Naive thymus-derived CD8-positive, alpha-beta T cell (primary cell): ENCODE results near the gene ITPK1. TPM values are rescaled to one million over a fixed set of nuclear protein-coding genes. Genes with fewer than 3 reads are reported as not detected.
A peak's percentile ranks its signal among the peaks of the same experiment; 100 is the strongest.

Source experiments
- ATAC-seq, 2 donors: fragments of 150-1000 bp; cut with Tn5 transposase in 1 of 2; sonication (Bioruptor Pico), chemical (Tn5 transposase) in 1 of 2; 1 replicate in 1 of 2; 2 replicates in 1 of 2; pipeline ENCODE4 v1.10.0; 2021; ENCODE audit warnings: mild to moderate bottlenecking in 2 of 2, moderate library complexity in 2 of 2
- POLR2A ChIA-PET: fragments of 350-600 bp; sonication (Branson Sonifier 250); formaldehyde crosslinking; loops from one replicate; lab custom pipeline; 2021; ENCODE audit warnings: antibody characterized with exemption; lab: Charles Lee
- DNase-seq, 10 donors: peaks; one replicate each; pipeline versions ENCODE4 v3.0.0 to v3.0.0-alpha.2; 2020 to 2022
- H3K27ac Mint-ChIP-seq, 10 donors: one replicate each; pipeline ENCODE4 v1.8.0; 2020 to 2022; ENCODE audit warnings: mild to moderate bottlenecking in 10 of 10, mixed read lengths in 10 of 10, moderate library complexity in 4 of 10, inconsistent platforms in 1 of 10
- H3K27me3 Mint-ChIP-seq, 5 donors: one replicate each; pipeline ENCODE4 v1.8.0; 2021 to 2022; ENCODE audit warnings: mixed read lengths in 5 of 5
- H3K36me3 Mint-ChIP-seq, 3 donors: one replicate each; pipeline ENCODE4 v1.8.0; 2020 to 2022; ENCODE audit warnings: mixed read lengths in 3 of 3, mild to moderate bottlenecking in 2 of 3, inconsistent platforms in 1 of 3
- H3K4me1 Mint-ChIP-seq, 4 donors: one replicate each; pipeline ENCODE4 v1.8.0; 2021 to 2022; ENCODE audit warnings: mixed read lengths in 4 of 4
- H3K4me3 Mint-ChIP-seq, 10 donors: one replicate each; pipeline ENCODE4 v1.8.0; 2020 to 2022; ENCODE audit warnings: mild to moderate bottlenecking in 10 of 10, mixed read lengths in 10 of 10, moderate library complexity in 6 of 10, inconsistent platforms in 1 of 10
- H3K9me3 Mint-ChIP-seq, 9 donors: one replicate each; pipeline ENCODE4 v1.8.0; 2020 to 2022; ENCODE audit warnings: mixed read lengths in 9 of 9, mild to moderate bottlenecking in 3 of 9, inconsistent platforms in 1 of 9, moderate library complexity in 1 of 9
- polyA plus RNA-seq, 3 donors: library from polyadenylated mRNA; unstranded; fragments of 300-500 nt; fragmentation: Illumina TruSeq; gene quantifications; one replicate each; pipeline ENCODE4 v1.2.3, GENCODE V29; 2021
- total RNA-seq, 8 experiments: library from RNA in 2 of 8; stranded (reverse) in 2 of 8; gene quantifications; one replicate each; pipeline ENCODE4 v1.2.3 and lab custom pipeline; 2021 to 2026

Gene ITPK1
- total and polyA plus RNA-seq, 5 experiments from 2014 or later = 25.3 to 41.1 (median 33.1) TPM

- H3K27me3 Mint-ChIP-seq = no peaks in the 10 kb centered on the region
- H3K9me3 Mint-ChIP-seq = no peaks in the 10 kb centered on the region
- ATAC-seq = no peak
- H3K4me3 Mint-ChIP-seq = no peak overlapping the region
- DNase-seq = no peak
- H3K36me3 Mint-ChIP-seq = peaks cover 0 to 7% (median 3%) of the 10 kb centered on the region in 3 donors
- H3K4me1 Mint-ChIP-seq = peaks cover 29 to 67% (median 50%) of the 10 kb centered on the region in 4 donors
- POLR2A ChIA-PET = no interaction called here
- H3K27ac Mint-ChIP-seq = peak overlapping the region in 8 of 10 donors; percentile 49 to 94 (median 74)
These were observed 89.4 kb downstream of the ITPK1 start for GRCh38 chr14:93026339-93026738.

GRCh38 chr14:93025055-93025454 is 90.7 kb downstream of the ITPK1 start:
- Mint-ChIP-seq H3K9me3 (no peaks in the 10 kb centered on the region), H3K4me1 (peaks cover 31 to 70% (median 54%) of the 10 kb centered on the region in 4 donors), H3K27me3 (no peaks in the 10 kb centered on the region), H3K4me3 (peak overlapping the region in 8 of 10 donors; percentile 30 to 74 (median 60)), H3K27ac (peak overlapping the region; percentile 57 to 96 (median 92)), H3K36me3 (peaks cover 0 to 4% (median 0%) of the 10 kb centered on the region in 3 donors)
- DNase-seq (peak in 9 of 10 donors; percentile 24 to 71 (median 46)), ATAC-seq (peak; percentile 98 to 99)
- POLR2A ChIA-PET = interaction anchor here (1.4 kb wide), 1 partner anchor 9 kb away, joined by 4 read pairs; no protein-coding TSS in a partner anchor

GRCh38 chr14:93024493-93024892 is 91.2 kb downstream of the ITPK1 start:
- H3K36me3 Mint-ChIP-seq = peaks cover 0 to 4% (median 0%) of the 10 kb centered on the region in 3 donors
- H3K4me1 Mint-ChIP-seq = peaks cover 32 to 68% (median 54%) of the 10 kb centered on the region in 4 donors
- H3K27ac Mint-ChIP-seq = peak overlapping the region; percentile 57 to 96 (median 92)
- no peaks in the 10 kb centered on the region for H3K9me3 Mint-ChIP-seq
- DNase-seq (no peak), ATAC-seq (no peak)
- POLR2A ChIA-PET = interaction anchor here (1.4 kb wide), 1 partner anchor 9 kb away, joined by 4 read pairs; no protein-coding TSS in a partner anchor
- no peaks in the 10 kb centered on the region for H3K27me3 Mint-ChIP-seq
- H3K4me3 Mint-ChIP-seq = peak overlapping the region in 7 of 10 donors; percentile 14 to 74 (median 37)

GRCh38 chr14:93023802-93024434 is 91.8 kb downstream of the ITPK1 start:
- no peaks in the 10 kb centered on the region for H3K27me3 Mint-ChIP-seq
- peak overlapping the region in 3 of 10 donors; percentile 14 to 55 (median 30) for H3K4me3 Mint-ChIP-seq
- H3K27ac Mint-ChIP-seq = peak overlapping the region; percentile 57 to 96 (median 92)
- peaks cover 0 to 4% (median 0%) of the 10 kb centered on the region in 3 donors for H3K36me3 Mint-ChIP-seq
- DNase-seq = no peak
- no peaks in the 10 kb centered on the region for H3K9me3 Mint-ChIP-seq
- POLR2A ChIA-PET = interaction anchor here (1.4 kb wide), 1 partner anchor 10 kb away, joined by 4 read pairs; no protein-coding TSS in a partner anchor
- peaks cover 33 to 68% (median 54%) of the 10 kb centered on the region in 4 donors for H3K4me1 Mint-ChIP-seq
- ATAC-seq = no peak

- H3K36me3 Mint-ChIP-seq = peaks cover 0 to 4% (median 0%) of the 10 kb centered on the region in 3 donors
- DNase-seq = no peak
- H3K9me3 Mint-ChIP-seq = no peaks in the 10 kb centered on the region
These were observed 92.7 kb downstream of the ITPK1 start for GRCh38 chr14:93023039-93023438.

GRCh38 chr14:93019970-93020369 is 95.8 kb downstream of the ITPK1 start:
- ATAC-seq (no peak), DNase-seq (no peak)
- POLR2A ChIA-PET = interaction anchor here (0.6 kb wide), 1 partner anchor 19 kb away, joined by 4 read pairs; no protein-coding TSS in a partner anchor
- Mint-ChIP-seq H3K9me3 (no peaks in the 10 kb centered on the region), H3K27ac (peak overlapping the region in 1 of 10 donors; percentile 60), H3K36me3 (peaks cover 0 to 6% (median 0%) of the 10 kb centered on the region in 3 donors), H3K4me1 (peaks cover 31 to 67% (median 43%) of the 10 kb centered on the region in 4 donors), H3K4me3 (no peak overlapping the region), H3K27me3 (no peaks in the 10 kb centered on the region)

More at GRCh38 chr14:93023039-93023438, 92.7 kb downstream of the ITPK1 start:
- POLR2A ChIA-PET = no interaction called here
- Mint-ChIP-seq H3K27ac (peak overlapping the region in 3 of 10 donors; percentile 36 to 63 (median 48)), H3K4me3 (peak overlapping the region in 1 of 10 donors; percentile 36), H3K4me1 (peaks cover 36 to 74% (median 54%) of the 10 kb centered on the region in 4 donors), H3K27me3 (no peaks in the 10 kb centered on the region)
- no peak for ATAC-seq

GRCh38 chr14:93019367-93019843 is 96.3 kb downstream of the ITPK1 start:
- POLR2A ChIA-PET = interaction anchor here (0.6 kb wide), 1 partner anchor 18 kb away, joined by 4 read pairs; no protein-coding TSS in a partner anchor
- H3K27ac Mint-ChIP-seq = peak overlapping the region in 1 of 10 donors; percentile 60
- H3K27me3 Mint-ChIP-seq = no peaks in the 10 kb centered on the region
- H3K36me3 Mint-ChIP-seq = peaks cover 0 to 10% (median 0%) of the 10 kb centered on the region in 3 donors
- peaks cover 33 to 66% (median 44%) of the 10 kb centered on the region in 4 donors for H3K4me1 Mint-ChIP-seq
- H3K4me3 Mint-ChIP-seq = no peak overlapping the region
- H3K9me3 Mint-ChIP-seq = no peaks in the 10 kb centered on the region
- ATAC-seq (no peak), DNase-seq (no peak)

GRCh38 chr14:93018366-93018765 is 97.4 kb downstream of the ITPK1 start:
- Mint-ChIP-seq H3K4me3 (no peak overlapping the region), H3K9me3 (no peaks in the 10 kb centered on the region), H3K4me1 (peaks cover 35 to 66% (median 45%) of the 10 kb centered on the region in 4 donors), H3K27ac (peak overlapping the region in 2 of 10 donors; percentile 73 to 88), H3K36me3 (peaks cover 0 to 13% (median 0%) of the 10 kb centered on the region in 3 donors), H3K27me3 (no peaks in the 10 kb centered on the region)
- no peak for DNase-seq
- POLR2A ChIA-PET = no interaction called here
- ATAC-seq = no peak

GRCh38 chr14:93017898-93018297 is 97.8 kb downstream of the ITPK1 start:
- no peak for ATAC-seq
- peaks cover 33 to 66% (median 45%) of the 10 kb centered on the region in 4 donors for H3K4me1 Mint-ChIP-seq
- no peaks in the 10 kb centered on the region for H3K9me3 Mint-ChIP-seq
- peak overlapping the region in 2 of 10 donors; percentile 73 to 88 for H3K27ac Mint-ChIP-seq
- DNase-seq = no peak
- POLR2A ChIA-PET = no interaction called here
- H3K27me3 Mint-ChIP-seq = no peaks in the 10 kb centered on the region
- H3K36me3 Mint-ChIP-seq = peaks cover 0 to 13% (median 0%) of the 10 kb centered on the region in 3 donors
- no peak overlapping the region for H3K4me3 Mint-ChIP-seq

- H3K27me3 Mint-ChIP-seq = no peaks in the 10 kb centered on the region
- POLR2A ChIA-PET = no interaction called here
These were observed 98.4 kb downstream of the ITPK1 start for GRCh38 chr14:93017301-93017797.

GRCh38 chr14:93016275-93016845 is 99.4 kb downstream of the ITPK1 start:
- ATAC-seq (no peak), DNase-seq (no peak)
- H3K9me3 Mint-ChIP-seq = no peaks in the 10 kb centered on the region
- peaks cover 0 to 13% (median 0%) of the 10 kb centered on the region in 3 donors for H3K36me3 Mint-ChIP-seq
- no peaks in the 10 kb centered on the region for H3K27me3 Mint-ChIP-seq
- POLR2A ChIA-PET = no interaction called here
- no peak overlapping the region for H3K4me3 Mint-ChIP-seq
- H3K4me1 Mint-ChIP-seq = peaks cover 33 to 63% (median 47%) of the 10 kb centered on the region in 4 donors
- peak overlapping the region in 1 of 10 donors; percentile 21 for H3K27ac Mint-ChIP-seq

More at GRCh38 chr14:93017301-93017797, 98.4 kb downstream of the ITPK1 start:
- Mint-ChIP-seq H3K36me3 (peaks cover 0 to 13% (median 0%) of the 10 kb centered on the region in 3 donors), H3K4me1 (peaks cover 31 to 61% (median 43%) of the 10 kb centered on the region in 4 donors), H3K27ac (peak overlapping the region in 1 of 10 donors; percentile 88), H3K9me3 (no peaks in the 10 kb centered on the region), H3K4me3 (no peak overlapping the region)
- DNase-seq (no peak), ATAC-seq (no peak)

GRCh38 chr14:93015505-93015904 is 100.2 kb downstream of the ITPK1 start:
- ATAC-seq (no peak), DNase-seq (no peak)
- POLR2A ChIA-PET = no interaction called here
- peaks cover 0 to 13% (median 0%) of the 10 kb centered on the region in 3 donors for H3K36me3 Mint-ChIP-seq
- no peaks in the 10 kb centered on the region for H3K9me3 Mint-ChIP-seq
- no peak overlapping the region for H3K4me3 Mint-ChIP-seq
- peaks cover 33 to 59% (median 47%) of the 10 kb centered on the region in 4 donors for H3K4me1 Mint-ChIP-seq
- peak overlapping the region in 1 of 10 donors; percentile 74 for H3K27ac Mint-ChIP-seq
- H3K27me3 Mint-ChIP-seq = no peaks in the 10 kb centered on the region
